Measurements from ENCODE around the gene CDC20B.
"Not testable (repeated sequence)": the region's sequence is repeated elsewhere in the genome, so short reads cannot be mapped to it uniquely, and the experiment has no call there.

The CDC20B gene

GRCh38 chr5:55160493-55161209 lies 12.3 kb downstream of the CDC20B start:
- peak; percentile 99 for FAIRE-seq

- no peak for FAIRE-seq
Observed at GRCh38 chr5:55159763-55160492, 13.0 kb downstream of the CDC20B start, which contains the start of gene GPX8. Gene GPX8, plus strand, starts transcription at chr5:55160171. Its CDS starts 22 bp downstream, at chr5:55160193.

GRCh38 chr5:55154873-55155272 lies 18.1 kb downstream of the CDC20B start:
- no peak for FAIRE-seq

- FAIRE-seq: no peak
Observed at GRCh38 chr5:55151923-55152842, 20.8 kb downstream of the CDC20B start.

- no peak for FAIRE-seq
Observed at GRCh38 chr5:55149308-55149795, 23.6 kb downstream of the CDC20B start.

- no peak for FAIRE-seq
Observed at GRCh38 chr5:55146543-55147151, 26.3 kb downstream of the CDC20B start.

GRCh38 chr5:55146080-55146479 lies 26.9 kb downstream of the CDC20B start:
- no peak for FAIRE-seq

- FAIRE-seq: no peak
Observed at GRCh38 chr5:55143624-55144023, 29.4 kb downstream of the CDC20B start.

- FAIRE-seq: no peak
Observed at GRCh38 chr5:55141945-55142690, 30.9 kb downstream of the CDC20B start.

- FAIRE-seq: no peak
Observed at GRCh38 chr5:55140908-55141665, 31.9 kb downstream of the CDC20B start.

GRCh38 chr5:55136521-55136920 lies 36.5 kb downstream of the CDC20B start:
- FAIRE-seq: no peak

GRCh38 chr5:55134053-55134722 lies 38.8 kb downstream of the CDC20B start:
- no peak for FAIRE-seq

GRCh38 chr5:55123365-55123764 lies 49.6 kb downstream of the CDC20B start:
- FAIRE-seq: no peak

GRCh38 chr5:55114061-55114460 lies 58.9 kb downstream of the CDC20B start:
- no peak for FAIRE-seq

GRCh38 chr5:55113327-55113726 lies 59.6 kb downstream of the CDC20B start:
- FAIRE-seq: no peak

- FAIRE-seq: no peak
Observed at GRCh38 chr5:55110217-55110616, 62.8 kb downstream of the CDC20B start.

- FAIRE-seq: no peak
Observed at GRCh38 chr5:55108661-55109060, 64.3 kb downstream of the CDC20B start.

- FAIRE-seq: not testable (repeated sequence)
Observed at GRCh38 chr5:55105976-55106375, 67.0 kb downstream of the CDC20B start.

GRCh38 chr5:55104946-55105701 lies 67.9 kb downstream of the CDC20B start:
- FAIRE-seq: no peak
